Stimulated activated CD4-positive, alpha-beta T cell treated with anti-CD3 and anti-CD28 coated beads, Interleukin-15, amount 100 ng/mL, for 24 hours (primary cell): Measurements from ENCODE around the gene TAF4.
A peak's percentile ranks its signal among the peaks of the same experiment; 100 is the strongest.
"Not testable (repeated sequence)": the region's sequence is repeated elsewhere in the genome, so short reads cannot be mapped to it uniquely, and the experiment has no call there.

Source experiments
- DNase-seq: peaks from one replicate; pipeline ENCODE4 v3.0.0-alpha.2; 2020

TAF4 gene

GRCh38 chr20:61958773-61959700, 106.6 kb downstream of the TAF4 start:
- DNase-seq = no peak

- DNase-seq = peak; percentile 43
Observed at GRCh38 chr20:61957961-61958715, 107.5 kb downstream of the TAF4 start.

GRCh38 chr20:61956396-61957342, 109.0 kb downstream of the TAF4 start:
- DNase-seq = no peak

- no peak for DNase-seq
Observed at GRCh38 chr20:61955668-61956395, 109.8 kb downstream of the TAF4 start.

- no peak for DNase-seq
Observed at GRCh38 chr20:61954276-61955021, 111.2 kb downstream of the TAF4 start.

GRCh38 chr20:61953037-61954021, 112.4 kb downstream of the TAF4 start:
- no peak for DNase-seq

- DNase-seq = no peak
Observed at GRCh38 chr20:61951695-61952533, 113.8 kb downstream of the TAF4 start.

GRCh38 chr20:61950641-61951071, 115.0 kb downstream of the TAF4 start:
- no peak for DNase-seq

- DNase-seq = no peak
Observed at GRCh38 chr20:61949714-61950640, 115.7 kb downstream of the TAF4 start.

GRCh38 chr20:61949363-61949713, 116.3 kb downstream of the TAF4 start:
- no peak for DNase-seq

- DNase-seq = no peak
Observed at GRCh38 chr20:61948586-61949362, 116.9 kb downstream of the TAF4 start.

GRCh38 chr20:61948056-61948455, 117.6 kb downstream of the TAF4 start:
- not testable (repeated sequence) for DNase-seq

- not testable (repeated sequence) for DNase-seq
Observed at GRCh38 chr20:61945495-61945894, 120.2 kb downstream of the TAF4 start.

- DNase-seq = not testable (repeated sequence)
Observed at GRCh38 chr20:61944967-61945366, 120.7 kb downstream of the TAF4 start.

- DNase-seq = no peak
Observed at GRCh38 chr20:61942526-61942925, 123.2 kb downstream of the TAF4 start.

GRCh38 chr20:61941721-61942405, 123.8 kb downstream of the TAF4 start:
- DNase-seq = no peak
